OCI-LY1 (cell line): ENCODE data around the gene DPP4.

ENCODE experiments used
- CTCF ChIP-seq: fragments of 200-600 bp; sonication (generic), shearing (Covaris generic); IDR thresholded peaks from 2 replicates; pipeline ENCODE4 v1.5.1; 2017; ENCODE audit warnings: mild to moderate bottlenecking, antibody characterized with exemption, low read length, moderate library complexity, mixed read lengths
- EZH2 ChIP-seq: fragments of 200-600 bp; sonication (generic), shearing (Covaris generic); IDR thresholded peaks from 2 replicates; pipeline ENCODE4 v1.8.0; 2017; ENCODE audit warnings: borderline replicate concordance, mixed run types, mild to moderate bottlenecking, antibody characterized with exemption, low read length, moderate library complexity, mixed read lengths

- TF ChIP-seq CTCF, result no peak
- no peak for TF ChIP-seq EZH2
Measured at GRCh38 chr2:161962160-161962559, 111.9 kb downstream of the DPP4 start.
